ENCODE results near the gene HACL1.

HACL1 gene

GRCh38 chr3:15634671-15635070 lies 33.3 kb upstream of the HACL1 start:
- H3K4me3 ChIP-seq (ENCODE audit: low read depth, low read length), result no peak overlapping the region
- no peak for TF ChIP-seq CTCF (IDR thresholded peaks at IDR 0.05; ENCODE audit: low read depth, low read length)

- TF ChIP-seq CTCF (IDR thresholded peaks at IDR 0.05; ENCODE audit: low read depth, low read length), result no peak
- H3K4me3 ChIP-seq (ENCODE audit: low read depth, low read length), result no peak overlapping the region
Observed at GRCh38 chr3:15633766-15634598, 32.6 kb upstream of the HACL1 start.

- no peak overlapping the region for H3K4me3 ChIP-seq (ENCODE audit: low read depth, low read length)
- TF ChIP-seq CTCF (IDR thresholded peaks at IDR 0.05; ENCODE audit: low read depth, low read length), result no peak
Observed at GRCh38 chr3:15633159-15633558, 31.8 kb upstream of the HACL1 start.

GRCh38 chr3:15632212-15632580 lies 30.8 kb upstream of the HACL1 start:
- no peak for TF ChIP-seq CTCF (IDR thresholded peaks at IDR 0.05; ENCODE audit: low read depth, low read length)
- no peak overlapping the region for H3K4me3 ChIP-seq (ENCODE audit: low read depth, low read length)

- no peak for TF ChIP-seq CTCF (IDR thresholded peaks at IDR 0.05; ENCODE audit: low read depth, low read length)
Observed at GRCh38 chr3:15631426-15632211, 30.2 kb upstream of the HACL1 start.

GRCh38 chr3:15630646-15631350 lies 29.4 kb upstream of the HACL1 start:
- H3K4me3 ChIP-seq (ENCODE audit: low read depth, low read length), result peak overlapping the region; percentile 47
- no peak for TF ChIP-seq CTCF (IDR thresholded peaks at IDR 0.05; ENCODE audit: low read depth, low read length)

More at GRCh38 chr3:15631426-15632211, 30.2 kb upstream of the HACL1 start:
- no peak overlapping the region for H3K4me3 ChIP-seq (ENCODE audit: low read depth, low read length)
